ENCODE measurements around the gene LENEP.

Gene LENEP

GRCh38 chr1:154958036-154958435 lies 35.4 kb upstream of the LENEP start:
- Histone ChIP-seq H3K27me3 (no peaks in the 10 kb centered on the region), H3K4me1 (ENCODE audit: control insufficient read depth in 1 of 2, insufficient read depth in 1 of 2, low read depth in 1 of 2, low read length in 1 of 2) (peaks cover 50 to 64% of the 10 kb centered on the region in 2 experiments), H3K9me3 (no peaks in the 10 kb centered on the region), H3K4me3 (ENCODE audit: low read depth in 1 of 2, low read length in 1 of 2) (no peak overlapping the region), H3K36me3 (peaks cover 15% of the 10 kb centered on the region), H3K27ac (peak overlapping the region; percentile 36)
- TF ChIP-seq, protein P1, sequence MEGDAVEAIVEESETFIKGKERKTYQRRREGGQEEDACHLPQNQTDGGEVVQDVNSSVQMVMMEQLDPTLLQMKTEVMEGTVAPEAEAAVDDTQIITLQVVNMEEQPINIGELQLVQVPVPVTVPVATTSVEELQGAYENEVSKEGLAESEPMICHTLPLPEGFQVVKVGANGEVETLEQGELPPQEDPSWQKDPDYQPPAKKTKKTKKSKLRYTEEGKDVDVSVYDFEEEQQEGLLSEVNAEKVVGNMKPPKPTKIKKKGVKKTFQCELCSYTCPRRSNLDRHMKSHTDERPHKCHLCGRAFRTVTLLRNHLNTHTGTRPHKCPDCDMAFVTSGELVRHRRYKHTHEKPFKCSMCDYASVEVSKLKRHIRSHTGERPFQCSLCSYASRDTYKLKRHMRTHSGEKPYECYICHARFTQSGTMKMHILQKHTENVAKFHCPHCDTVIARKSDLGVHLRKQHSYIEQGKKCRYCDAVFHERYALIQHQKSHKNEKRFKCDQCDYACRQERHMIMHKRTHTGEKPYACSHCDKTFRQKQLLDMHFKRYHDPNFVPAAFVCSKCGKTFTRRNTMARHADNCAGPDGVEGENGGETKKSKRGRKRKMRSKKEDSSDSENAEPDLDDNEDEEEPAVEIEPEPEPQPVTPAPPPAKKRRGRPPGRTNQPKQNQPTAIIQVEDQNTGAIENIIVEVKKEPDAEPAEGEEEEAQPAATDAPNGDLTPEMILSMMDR (IDR thresholded peaks at IDR 0.05): no peak

GRCh38 chr1:154958681-154959425 lies 34.5 kb upstream of the LENEP start:
- Histone ChIP-seq H3K4me1 (ENCODE audit: control insufficient read depth in 1 of 2, insufficient read depth in 1 of 2, low read depth in 1 of 2, low read length in 1 of 2) (peaks cover 48 to 56% of the 10 kb centered on the region in 2 experiments), H3K27ac (peak overlapping the region; percentile 36), H3K9me3 (no peaks in the 10 kb centered on the region), H3K27me3 (no peaks in the 10 kb centered on the region), H3K4me3 (ENCODE audit: low read depth in 1 of 2, low read length in 1 of 2) (no peak overlapping the region), H3K36me3 (peaks cover 23% of the 10 kb centered on the region)
- TF ChIP-seq, protein P1 (IDR thresholded peaks at IDR 0.05): no peak

- peak overlapping the region; percentile 12 for H3K27ac ChIP-seq
- TF ChIP-seq, protein P1 (IDR thresholded peaks at IDR 0.05): no peak
- no peak overlapping the region for H3K4me3 ChIP-seq (ENCODE audit: low read depth in 1 of 2, low read length in 1 of 2)
- H3K27me3 ChIP-seq: no peaks in the 10 kb centered on the region
- peaks cover 28% of the 10 kb centered on the region for H3K36me3 ChIP-seq
- H3K4me1 ChIP-seq (ENCODE audit: control insufficient read depth in 1 of 2, insufficient read depth in 1 of 2, low read depth in 1 of 2, low read length in 1 of 2): peaks cover 43 to 51% of the 10 kb centered on the region in 2 experiments
- no peaks in the 10 kb centered on the region for H3K9me3 ChIP-seq
Observed at GRCh38 chr1:154959426-154959780, 34.0 kb upstream of the LENEP start.

GRCh38 chr1:154960446-154961136 lies 32.8 kb upstream of the LENEP start:
- Histone ChIP-seq H3K27me3 (no peaks in the 10 kb centered on the region), H3K4me3 (ENCODE audit: low read depth in 1 of 2, low read length in 1 of 2) (peak overlapping the region; percentile 88 to 99), H3K9me3 (no peaks in the 10 kb centered on the region), H3K36me3 (peaks cover 40% of the 10 kb centered on the region), H3K27ac (peak overlapping the region; percentile 98), H3K4me1 (ENCODE audit: control insufficient read depth in 1 of 2, insufficient read depth in 1 of 2, low read depth in 1 of 2, low read length in 1 of 2) (peaks cover 31 to 39% of the 10 kb centered on the region in 2 experiments)
- TF ChIP-seq, protein P1 (IDR thresholded peaks at IDR 0.05): no peak

GRCh38 chr1:154961207-154962155 lies 31.9 kb upstream of the LENEP start, which contains the start of gene PYGO2:
TSS of gene PYGO2 (minus strand) at chr1:154961782. CDS start at chr1:154961576, 206 bp downstream.
- H3K4me3 ChIP-seq (ENCODE audit: low read depth in 1 of 2, low read length in 1 of 2): peak within 1 kb of the TSS; percentile 88 to 99

More at GRCh38 chr1:154961207-154962155, 31.9 kb upstream of the LENEP start, which contains the start of gene PYGO2:
- TF ChIP-seq, protein P1 (IDR thresholded peaks at IDR 0.05): peak; percentile 88
- Histone ChIP-seq H3K36me3 (peaks cover 49% of the 10 kb centered on the region), H3K9me3 (no peaks in the 10 kb centered on the region), H3K27ac (peak within 1 kb of the TSS; percentile 98), H3K4me1 (ENCODE audit: control insufficient read depth in 1 of 2, insufficient read depth in 1 of 2, low read depth in 1 of 2, low read length in 1 of 2) (peaks cover 24 to 34% of the 10 kb centered on the region in 2 experiments), H3K27me3 (no peaks in the 10 kb centered on the region)
